Stimulated activated CD8-positive, alpha-beta memory T cell treated with anti-CD3 and anti-CD28 coated beads, Interleukin-7, amount 100 ng/mL, for 24 hours (primary cell): ENCODE results near the gene ANO1.
"Not testable (repeated sequence)": the region's sequence is repeated elsewhere in the genome, so short reads cannot be mapped to it uniquely, and the experiment has no call there.

Source experiments
- DNase-seq: peaks from one replicate; pipeline ENCODE4 v3.0.0-alpha.2; 2020; ENCODE audit warnings: low read depth

Gene ANO1

GRCh38 chr11:70210051-70210501, 132.0 kb downstream of the ANO1 start:
- DNase-seq: no peak

GRCh38 chr11:70210530-70210929, 132.4 kb downstream of the ANO1 start:
- DNase-seq: no peak

- no peak for DNase-seq
Observed at GRCh38 chr11:70212227-70212811, 134.2 kb downstream of the ANO1 start.

- DNase-seq: not testable (repeated sequence)
Observed at GRCh38 chr11:70217388-70217787, 139.3 kb downstream of the ANO1 start.

GRCh38 chr11:70218076-70218475, 140.0 kb downstream of the ANO1 start:
- not testable (repeated sequence) for DNase-seq

GRCh38 chr11:70220136-70220535, 142.0 kb downstream of the ANO1 start:
- DNase-seq: no peak

DNA sequence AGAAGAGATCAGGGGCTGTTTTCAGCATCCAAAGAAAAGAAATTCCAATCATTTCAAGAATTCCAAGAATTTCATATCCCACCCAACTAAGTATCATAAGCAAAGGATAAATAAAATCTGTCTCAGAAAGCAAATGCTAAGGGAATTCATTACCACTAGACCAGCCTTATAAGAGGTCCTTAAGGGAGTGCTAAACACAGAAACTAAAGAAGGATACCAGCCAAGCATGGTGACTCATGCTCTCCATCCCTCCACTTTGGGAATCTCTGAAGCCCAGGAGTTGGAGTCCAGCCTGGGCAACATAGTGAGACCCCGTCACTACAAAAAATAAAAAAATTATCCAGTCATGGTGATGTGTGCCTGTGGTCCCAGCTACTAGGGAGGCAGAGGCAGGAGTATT, 142.8 kb downstream of the ANO1 start:
- DNase-seq: no peak

GRCh38 chr11:70225681-70226177, 147.6 kb downstream of the ANO1 start:
- DNase-seq: no peak

GRCh38 chr11:70226183-70226582, 148.1 kb downstream of the ANO1 start:
- no peak for DNase-seq

DNA sequence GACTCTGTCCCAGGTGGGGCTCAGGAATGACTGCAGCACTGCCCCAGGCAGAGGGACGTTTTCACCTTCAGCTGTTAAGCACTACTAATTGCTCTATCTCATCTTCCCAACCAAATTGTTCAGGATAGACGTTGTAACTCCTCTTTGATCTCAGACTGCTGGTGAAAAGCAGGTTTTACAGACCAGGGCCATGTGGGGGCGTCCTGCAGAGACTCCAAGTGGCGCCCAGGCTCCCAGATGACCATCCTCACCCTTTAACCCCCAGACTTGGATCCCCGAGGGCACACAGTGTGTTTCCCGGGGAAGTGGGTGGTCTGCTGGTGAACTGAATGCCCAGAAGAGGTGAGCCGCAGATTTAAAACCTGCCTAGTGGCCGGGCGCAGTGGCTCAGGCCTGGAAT, 148.8 kb downstream of the ANO1 start:
- DNase-seq: no peak

- DNase-seq: no peak
Observed at GRCh38 chr11:70229737-70230136, 151.6 kb downstream of the ANO1 start.

DNA sequence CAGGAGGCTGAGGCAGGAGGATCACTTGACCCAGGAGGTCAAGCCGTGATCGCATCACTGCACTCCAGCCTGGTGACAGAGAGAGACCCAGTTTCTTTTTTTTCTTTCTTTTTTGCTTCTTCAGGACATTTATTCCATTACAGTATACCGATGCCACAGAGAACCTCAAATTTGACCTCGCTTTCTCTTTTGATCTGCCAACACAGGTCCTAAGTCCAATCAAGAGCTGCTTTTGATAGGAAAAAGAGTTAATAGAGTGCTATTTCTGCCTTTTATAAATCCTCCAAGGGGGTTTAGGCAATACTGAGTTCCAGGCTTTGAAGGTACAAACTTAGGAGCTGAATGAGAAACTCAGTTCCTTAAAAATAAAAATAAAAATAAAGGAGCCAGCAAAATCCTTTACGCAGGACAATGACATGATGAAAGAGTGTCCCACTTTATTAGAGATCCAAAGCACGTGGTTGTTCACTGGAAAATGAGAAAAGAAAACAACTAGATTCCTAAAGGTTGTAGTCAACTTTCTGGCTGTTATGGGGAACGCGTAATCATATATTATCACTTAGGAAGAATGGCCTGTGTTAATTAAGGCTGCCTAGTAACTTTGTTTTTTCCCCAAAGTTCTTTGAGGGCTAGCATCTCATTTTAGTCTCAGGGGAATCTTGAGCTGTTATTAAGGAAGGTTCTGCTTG, 152.2 kb downstream of the ANO1 start:
- no peak for DNase-seq

DNA sequence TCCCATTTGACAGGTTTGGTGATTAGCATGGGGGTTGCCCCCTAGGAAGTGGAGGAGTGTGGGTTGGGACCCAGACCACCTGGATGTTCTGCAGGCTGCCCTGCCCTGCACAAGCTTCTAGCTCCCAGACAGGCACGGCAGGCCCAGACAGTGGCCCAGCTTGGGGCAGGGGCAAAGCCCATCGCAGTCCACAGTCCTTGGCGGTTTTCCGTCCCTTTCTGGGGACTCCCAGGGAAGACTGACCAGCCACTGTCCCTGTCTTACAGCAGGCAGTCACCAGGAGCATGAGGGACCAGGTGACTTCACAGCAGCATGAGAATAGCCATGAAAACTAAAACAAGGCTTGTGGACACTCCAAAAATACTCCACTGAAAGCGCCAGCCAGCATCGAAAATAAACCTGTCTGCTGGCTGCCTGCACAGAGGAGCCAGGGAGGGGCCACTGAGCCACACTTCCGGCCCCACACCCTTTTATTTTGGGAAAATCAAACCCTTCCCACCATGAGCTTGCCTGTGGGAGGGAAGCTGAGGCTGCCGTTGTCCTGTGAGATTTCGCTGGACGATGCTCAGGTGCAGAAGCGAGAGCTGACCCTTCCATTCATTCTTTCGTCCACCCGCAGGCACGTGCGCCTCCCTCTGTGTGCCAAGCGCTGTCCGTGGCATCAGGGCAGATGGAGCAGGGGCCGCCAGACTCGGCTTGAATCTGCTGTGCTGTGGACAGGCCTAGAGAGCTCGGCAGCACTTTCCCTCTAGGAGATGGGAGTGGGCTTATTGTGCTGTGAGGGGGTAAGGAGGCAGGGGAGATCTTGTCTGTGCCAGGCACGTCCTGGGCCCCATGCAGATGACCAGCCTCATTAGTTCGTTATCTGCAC, 153.0 kb downstream of the ANO1 start:
- no peak for DNase-seq

DNA sequence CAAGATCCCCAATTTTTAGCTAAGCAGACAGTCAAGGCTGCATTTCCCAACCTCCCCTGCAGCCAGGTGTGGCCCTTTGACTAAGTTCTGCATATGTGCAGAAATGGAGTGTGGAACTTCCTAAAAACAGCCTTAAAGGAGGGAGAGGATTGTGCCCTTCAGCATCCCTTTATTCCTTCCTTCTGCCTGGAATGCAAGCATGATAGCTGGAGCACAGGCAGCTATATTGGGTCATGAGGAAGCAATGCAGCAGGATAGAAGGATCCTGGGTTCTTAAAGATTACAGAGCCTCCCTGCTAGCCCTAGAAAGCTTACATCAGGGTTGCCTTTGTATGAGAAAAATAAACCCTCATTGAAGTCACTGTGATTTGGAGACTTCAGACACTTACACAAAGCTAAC, 154.9 kb downstream of the ANO1 start:
- no peak for DNase-seq

- DNase-seq: no peak
Observed at GRCh38 chr11:70233511-70233934, 155.4 kb downstream of the ANO1 start.

DNA sequence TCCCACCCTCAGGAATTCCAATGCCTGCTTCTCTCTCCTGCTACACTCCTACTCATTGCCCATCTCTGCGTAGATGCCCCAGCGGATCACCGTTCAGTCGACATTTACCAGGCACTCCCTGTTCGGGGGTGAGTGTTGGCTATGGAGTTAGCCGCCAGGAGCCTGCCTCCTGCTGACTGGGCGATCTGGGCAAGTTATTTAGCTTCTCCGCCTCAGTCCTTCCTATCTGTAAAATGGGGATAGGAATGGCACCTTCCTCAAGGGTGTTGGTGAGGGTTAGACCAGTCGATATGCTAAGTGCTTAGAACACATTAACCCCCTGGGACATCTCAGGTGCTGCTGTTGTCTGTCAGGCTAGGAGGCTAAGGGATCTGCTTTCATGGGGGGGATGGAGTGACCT, 155.8 kb downstream of the ANO1 start:
- DNase-seq: no peak
